Left ventricle myocardium superior (tissue), 1 donor: ENCODE measurements around the gene MUC20. TPM values are rescaled to one million over a fixed set of nuclear protein-coding genes. Genes with fewer than 3 reads are reported as not detected.

ENCODE experiments used
- microRNA-seq: library from miRNA; unstranded; fragments of <30 nt; microRNA quantifications from one replicate; pipeline ENCODE4 v1.2.0, GENCODE V29; 2020; ENCODE audit warnings: borderline number of aligned reads
- total RNA-seq: library from RNA; stranded (reverse); fragmentation: NEBNext Ultra II Directional; extraction: Animal tissue kit (Norgen Biotek cat#: 25700); gene quantifications from one replicate; pipeline ENCODE4 v1.2.1, GENCODE V29; 2021
- donor health status: DM: no; HTN: yes; CAD: no; lungs with severe emphysema.

The MUC20 gene
- total RNA-seq, 1 donor from 2014 or later, result 3.6 TPM

Small RNA genes within 50 kb of the gene (microRNA-seq; reads per million reads assigned to microRNA genes)
- gene MIR570, result not detected

Other genes with a start within 250 kb of the MUC20 start
- gene PPP1R2, start 177.7 kb upstream of the MUC20 start, total RNA-seq, result 33.7 TPM
- 603 TPM for gene APOD, start 137.0 kb upstream of the MUC20 start, total RNA-seq
- gene MUC4, start 91.0 kb downstream of the MUC20 start, total RNA-seq, result not detected
- 28.9 TPM for gene TNK2, start 187.6 kb downstream of the MUC20 start, total RNA-seq